Fibroblast of lung (primary cell): ENCODE data around the gene HSPB8. TPM values are rescaled to one million over a fixed set of nuclear protein-coding genes. Genes with fewer than 3 reads are reported as not detected.

ENCODE experiments used
- DNase-seq, 2 donors: peaks; one replicate each; pipeline versions ENCODE4 v3.0.0 to v3.0.0-alpha.2; 2010; ENCODE audit warnings: low read depth in 2 of 2
- H2AFZ ChIP-seq: 2 replicates; pipeline ENCODE4 v1.5.1; 2012; ENCODE audit warnings: low read length, control low read depth, inconsistent platforms
- H3K27ac ChIP-seq: 2 replicates; pipeline ENCODE4 v1.5.1; 2011; ENCODE audit warnings: low read length, control low read depth; ENCODE audit not compliant: insufficient read depth
- H3K27me3 ChIP-seq: 2 replicates; pipeline ENCODE4 v1.5.1; 2011; ENCODE audit warnings: mild to moderate bottlenecking, low read length; ENCODE audit not compliant: control insufficient read depth, insufficient read depth
- H3K36me3 ChIP-seq: 2 replicates; pipeline ENCODE4 v1.5.1; 2011; ENCODE audit warnings: low read length; ENCODE audit not compliant: control insufficient read depth, insufficient read depth
- H3K4me1 ChIP-seq: 2 replicates; pipeline ENCODE4 v1.5.1; 2011; ENCODE audit warnings: low read length; ENCODE audit not compliant: control insufficient read depth, insufficient read depth; ENCODE audit errors: extremely low read depth
- H3K4me2 ChIP-seq: 2 replicates; pipeline ENCODE4 v1.5.1; 2011; ENCODE audit warnings: low read length, control low read depth; ENCODE audit not compliant: insufficient read depth; ENCODE audit errors: extremely low read depth
- H3K4me3 ChIP-seq, 4 experiments: fragments of 200-600 bp in 1 of 4; sonication (generic) in 1 of 4; replicated peaks in 1 of 4; 2 replicates each; pipeline ENCODE4 v1.5.1; 2011 to 2016; ENCODE audit warnings: low read length in 4 of 4, low read depth in 3 of 4, mild to moderate bottlenecking in 3 of 4, control low read depth in 2 of 4, inconsistent platforms in 1 of 4, mixed read lengths in 1 of 4; ENCODE audit not compliant: insufficient read depth in 1 of 4; ENCODE audit errors: control extremely low read depth in 1 of 4
- H3K79me2 ChIP-seq: 2 replicates; pipeline ENCODE4 v1.5.1; 2012; ENCODE audit warnings: mild to moderate bottlenecking, low read length, inconsistent platforms; ENCODE audit not compliant: control insufficient read depth, insufficient read depth
- H3K9ac ChIP-seq: 2 replicates; pipeline ENCODE4 v1.5.1; 2011; ENCODE audit warnings: mild to moderate bottlenecking, low read length, control low read depth; ENCODE audit not compliant: insufficient read depth
- H3K9me3 ChIP-seq: 2 replicates; pipeline ENCODE4 v1.5.1; 2012; ENCODE audit warnings: low read depth, low read length; ENCODE audit not compliant: control insufficient read depth, insufficient read depth
- H4K20me1 ChIP-seq: 2 replicates; pipeline ENCODE4 v1.5.1; 2011; ENCODE audit warnings: low read length; ENCODE audit not compliant: control insufficient read depth, insufficient read depth; ENCODE audit errors: extremely low read depth
- EZH2 ChIP-seq: IDR thresholded peaks from 2 replicates; pipeline ENCODE4 v1.5.1; 2012; ENCODE audit warnings: low read length, control low read depth, mild to moderate bottlenecking; ENCODE audit errors: missing control alignments
- polyA plus RNA-seq, 2 donors: library from polyadenylated mRNA; depleted of rRNA in 1 of 2; stranded (reverse) in 1 of 2; unstranded in 1 of 2; fragments of >200 nt; gene quantifications; 2 replicates each; pipeline ENCODE4 v1.2.1, GENCODE V29; 2011 to 2012; ENCODE audit warnings: missing spikeins in 1 of 2
- total RNA-seq: library from RNA; depleted of rRNA; stranded (reverse); fragments of >200 nt; gene quantifications from 2 replicates; pipeline ENCODE4 v1.2.1, GENCODE V29; 2014
- TF ChIP-seq, protein P1 (sequence below), 2 donors: IDR thresholded peaks in 1 of 2; conservative IDR thresholded peaks in 1 of 2; 1 replicate in 1 of 2; 2 replicates in 1 of 2; pipeline ENCODE4 v1.5.1; 2011 to 2012; ENCODE audit warnings: low read length in 2 of 2, control low read depth in 1 of 2, inconsistent platforms in 1 of 2, low read depth in 1 of 2, mild to moderate bottlenecking in 1 of 2

Gene HSPB8
- total and polyA plus RNA-seq, 2 donors (not counting 1 experiment from before 2014, with no cell fraction given) = 23.8 to 42.4 TPM

DNA sequence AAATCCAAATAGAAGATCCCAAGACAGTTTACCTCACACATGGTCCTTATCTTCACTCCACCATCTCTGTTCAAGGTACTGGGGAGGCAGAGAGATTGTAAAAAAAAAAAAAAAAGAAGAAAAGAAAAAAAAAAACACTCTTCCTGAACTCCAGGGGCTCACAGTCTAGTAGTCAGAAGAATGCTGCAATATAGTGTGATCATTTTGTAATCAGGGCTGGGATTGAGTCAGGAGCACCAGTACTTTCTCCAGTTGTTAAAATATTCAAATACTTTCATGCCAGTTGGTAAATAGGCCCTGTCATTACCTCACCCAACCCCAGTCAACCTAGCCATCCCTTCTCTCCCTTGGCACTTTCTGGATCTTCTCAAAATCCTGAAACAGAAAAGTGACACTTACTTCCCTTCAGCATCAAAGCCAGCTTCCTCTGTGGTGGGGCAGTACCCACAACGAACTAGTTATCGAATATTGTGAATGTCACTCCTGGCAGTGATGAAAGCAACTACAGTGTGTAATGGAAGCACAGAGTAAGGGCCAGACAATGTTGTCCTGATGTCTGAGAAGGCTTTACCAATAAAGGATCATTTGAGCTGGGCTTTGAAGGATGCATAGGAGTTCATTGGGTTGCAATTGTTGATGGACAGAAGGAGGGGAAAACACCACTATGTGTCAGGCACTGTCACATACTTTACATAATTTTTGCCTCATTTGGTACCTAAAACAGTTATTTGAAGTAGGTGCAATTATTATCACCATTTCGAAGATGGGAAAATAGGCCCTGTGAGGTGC is 44.3 kb upstream of the HSPB8 start:
- H3K36me3 ChIP-seq = no peaks in the 10 kb centered on the region
- H3K4me3 ChIP-seq = no peak overlapping the region
- H3K4me2 ChIP-seq = no peak overlapping the region
- no peaks in the 10 kb centered on the region for H3K4me1 ChIP-seq
- no peak for DNase-seq
- H3K27ac ChIP-seq = no peak overlapping the region
- TF ChIP-seq, protein P1, sequence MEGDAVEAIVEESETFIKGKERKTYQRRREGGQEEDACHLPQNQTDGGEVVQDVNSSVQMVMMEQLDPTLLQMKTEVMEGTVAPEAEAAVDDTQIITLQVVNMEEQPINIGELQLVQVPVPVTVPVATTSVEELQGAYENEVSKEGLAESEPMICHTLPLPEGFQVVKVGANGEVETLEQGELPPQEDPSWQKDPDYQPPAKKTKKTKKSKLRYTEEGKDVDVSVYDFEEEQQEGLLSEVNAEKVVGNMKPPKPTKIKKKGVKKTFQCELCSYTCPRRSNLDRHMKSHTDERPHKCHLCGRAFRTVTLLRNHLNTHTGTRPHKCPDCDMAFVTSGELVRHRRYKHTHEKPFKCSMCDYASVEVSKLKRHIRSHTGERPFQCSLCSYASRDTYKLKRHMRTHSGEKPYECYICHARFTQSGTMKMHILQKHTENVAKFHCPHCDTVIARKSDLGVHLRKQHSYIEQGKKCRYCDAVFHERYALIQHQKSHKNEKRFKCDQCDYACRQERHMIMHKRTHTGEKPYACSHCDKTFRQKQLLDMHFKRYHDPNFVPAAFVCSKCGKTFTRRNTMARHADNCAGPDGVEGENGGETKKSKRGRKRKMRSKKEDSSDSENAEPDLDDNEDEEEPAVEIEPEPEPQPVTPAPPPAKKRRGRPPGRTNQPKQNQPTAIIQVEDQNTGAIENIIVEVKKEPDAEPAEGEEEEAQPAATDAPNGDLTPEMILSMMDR (conservative IDR thresholded peaks at IDR 0.05 in 1 of 2, IDR thresholded peaks at IDR 0.05 in 1 of 2; ENCODE audit: low read depth in 1 of 2, low read length in 2 of 2) = no peak
- TF ChIP-seq EZH2 = no peak
- no peaks in the 10 kb centered on the region for H3K9me3 ChIP-seq
- H2AFZ ChIP-seq = no peak overlapping the region
- H4K20me1 ChIP-seq = no peaks in the 10 kb centered on the region
- H3K9ac ChIP-seq = no peak overlapping the region
- H3K79me2 ChIP-seq = no peaks in the 10 kb centered on the region
- H3K27me3 ChIP-seq = no peaks in the 10 kb centered on the region

GRCh38 chr12:119136811-119137410 is 41.8 kb upstream of the HSPB8 start:
- H2AFZ ChIP-seq = no peak overlapping the region
- no peaks in the 10 kb centered on the region for H3K36me3 ChIP-seq

DNA sequence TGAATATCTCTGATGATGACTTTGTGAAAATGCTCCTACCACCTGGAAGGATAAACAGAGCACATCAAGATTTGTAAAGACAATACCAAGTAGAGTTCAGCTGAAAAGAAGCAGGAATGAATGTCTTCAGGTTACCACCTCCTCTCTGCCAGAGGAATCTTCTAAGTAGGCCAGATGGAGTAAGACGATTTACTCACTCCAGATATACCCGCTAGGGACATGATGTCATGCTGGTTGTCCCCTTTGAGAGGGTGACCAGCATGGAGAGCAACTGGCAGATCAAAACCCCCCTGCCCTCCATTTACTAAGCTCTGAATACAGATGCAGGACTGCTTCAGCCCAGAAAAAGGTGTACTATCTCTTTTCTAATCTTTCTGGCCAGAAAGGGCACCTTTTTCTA is 39.3 kb upstream of the HSPB8 start:
- no peak overlapping the region for H3K4me3 ChIP-seq
- no peaks in the 10 kb centered on the region for H3K4me1 ChIP-seq
- DNase-seq = no peak
- no peak overlapping the region for H3K4me2 ChIP-seq
- H3K27ac ChIP-seq = no peak overlapping the region
- no peak for TF ChIP-seq EZH2
- TF ChIP-seq, protein P1 (conservative IDR thresholded peaks at IDR 0.05 in 1 of 2, IDR thresholded peaks at IDR 0.05 in 1 of 2; ENCODE audit: low read depth in 1 of 2, low read length in 2 of 2) = no peak
- H3K79me2 ChIP-seq = no peaks in the 10 kb centered on the region
- no peaks in the 10 kb centered on the region for H4K20me1 ChIP-seq
- H3K36me3 ChIP-seq = no peaks in the 10 kb centered on the region
- H3K9me3 ChIP-seq = no peaks in the 10 kb centered on the region
- no peak overlapping the region for H2AFZ ChIP-seq
- H3K27me3 ChIP-seq = no peaks in the 10 kb centered on the region
- H3K9ac ChIP-seq = no peak overlapping the region

More at GRCh38 chr12:119136811-119137410, 41.8 kb upstream of the HSPB8 start:
- no peak for DNase-seq
- H3K79me2 ChIP-seq = no peaks in the 10 kb centered on the region
- no peaks in the 10 kb centered on the region for H4K20me1 ChIP-seq
- H3K9me3 ChIP-seq = no peaks in the 10 kb centered on the region
- H3K4me3 ChIP-seq = no peak overlapping the region
- no peaks in the 10 kb centered on the region for H3K4me1 ChIP-seq
- H3K4me2 ChIP-seq = no peak overlapping the region
- H3K27ac ChIP-seq = no peak overlapping the region
- H3K27me3 ChIP-seq = no peaks in the 10 kb centered on the region
- no peak overlapping the region for H3K9ac ChIP-seq
- TF ChIP-seq EZH2 = no peak
- TF ChIP-seq, protein P1 (conservative IDR thresholded peaks at IDR 0.05 in 1 of 2, IDR thresholded peaks at IDR 0.05 in 1 of 2; ENCODE audit: low read depth in 1 of 2, low read length in 2 of 2) = no peak
